ENCODE measurements around the gene ZNF154.

DNA sequence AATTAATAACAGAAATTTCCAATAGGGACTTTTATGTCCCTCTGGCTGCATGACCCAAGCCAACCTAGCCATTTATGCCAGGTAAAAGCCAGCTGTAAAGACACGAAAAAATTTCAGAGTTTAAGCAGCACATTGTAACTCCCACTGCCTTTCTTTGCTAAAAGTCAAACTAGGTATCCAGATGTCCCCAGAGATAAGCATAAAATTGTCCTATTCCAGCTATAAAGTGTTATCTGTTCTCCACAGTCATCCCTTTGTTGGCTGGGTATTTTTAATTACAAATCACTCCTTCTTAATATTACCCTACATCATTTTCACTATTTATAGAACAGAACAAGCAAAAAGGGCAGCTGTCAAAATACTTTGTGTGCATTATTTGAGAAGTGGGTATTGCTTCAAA lies 3.2 kb upstream of the ZNF154 start:
- TF ChIP-seq, protein P1, sequence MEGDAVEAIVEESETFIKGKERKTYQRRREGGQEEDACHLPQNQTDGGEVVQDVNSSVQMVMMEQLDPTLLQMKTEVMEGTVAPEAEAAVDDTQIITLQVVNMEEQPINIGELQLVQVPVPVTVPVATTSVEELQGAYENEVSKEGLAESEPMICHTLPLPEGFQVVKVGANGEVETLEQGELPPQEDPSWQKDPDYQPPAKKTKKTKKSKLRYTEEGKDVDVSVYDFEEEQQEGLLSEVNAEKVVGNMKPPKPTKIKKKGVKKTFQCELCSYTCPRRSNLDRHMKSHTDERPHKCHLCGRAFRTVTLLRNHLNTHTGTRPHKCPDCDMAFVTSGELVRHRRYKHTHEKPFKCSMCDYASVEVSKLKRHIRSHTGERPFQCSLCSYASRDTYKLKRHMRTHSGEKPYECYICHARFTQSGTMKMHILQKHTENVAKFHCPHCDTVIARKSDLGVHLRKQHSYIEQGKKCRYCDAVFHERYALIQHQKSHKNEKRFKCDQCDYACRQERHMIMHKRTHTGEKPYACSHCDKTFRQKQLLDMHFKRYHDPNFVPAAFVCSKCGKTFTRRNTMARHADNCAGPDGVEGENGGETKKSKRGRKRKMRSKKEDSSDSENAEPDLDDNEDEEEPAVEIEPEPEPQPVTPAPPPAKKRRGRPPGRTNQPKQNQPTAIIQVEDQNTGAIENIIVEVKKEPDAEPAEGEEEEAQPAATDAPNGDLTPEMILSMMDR (IDR thresholded peaks at IDR 0.05): no peak
- no peak for TF ChIP-seq POLR2A (IDR thresholded peaks at IDR 0.05)
